Endodermal cell (in vitro differentiated cells): ENCODE results near the gene DQX1. TPM values are rescaled to one million over a fixed set of nuclear protein-coding genes. Genes with fewer than 3 reads are reported as not detected.

ENCODE experiments used
- DNase-seq: peaks from one replicate; pipeline ENCODE4 v3.0.0-alpha.2; 2017
- H3K27ac ChIP-seq: 2 replicates; pipeline ENCODE4 v1.5.1; 2013; ENCODE audit warnings: mild to moderate bottlenecking, low read depth, low read length, moderate library complexity
- H3K27me3 ChIP-seq: 2 replicates; pipeline ENCODE4 v1.6.1; 2013; ENCODE audit warnings: mild to moderate bottlenecking, low read length, moderate library complexity; ENCODE audit not compliant: insufficient read depth, control insufficient read depth, poor library complexity, severe bottlenecking
- H3K36me3 ChIP-seq: 2 replicates; pipeline ENCODE4 v1.7.0; 2013; ENCODE audit warnings: mild to moderate bottlenecking, low read length, moderate library complexity; ENCODE audit not compliant: control insufficient read depth, insufficient read depth
- H3K4me1 ChIP-seq: one replicate; pipeline ENCODE4 v1.7.0; 2013; ENCODE audit warnings: low read length; ENCODE audit not compliant: control insufficient read depth, insufficient read depth
- H3K4me3 ChIP-seq: 2 replicates; pipeline ENCODE4 v1.5.1; 2013; ENCODE audit warnings: mild to moderate bottlenecking, low read length, moderate library complexity
- H3K9ac ChIP-seq: 2 replicates; pipeline ENCODE4 v1.6.1; 2013; ENCODE audit warnings: mild to moderate bottlenecking, low read length, moderate library complexity; ENCODE audit not compliant: poor library complexity, severe bottlenecking; ENCODE audit errors: extremely low read depth
- H3K9me3 ChIP-seq: 2 replicates; pipeline ENCODE4 v1.6.1; 2013; ENCODE audit warnings: mild to moderate bottlenecking, low read length, moderate library complexity; ENCODE audit not compliant: control insufficient read depth
- H3K27ac Mint-ChIP-seq: 2 replicates; pipeline ENCODE4 v1.8.0; 2020; ENCODE audit warnings: mixed read lengths
- H3K27me3 Mint-ChIP-seq: 2 replicates; pipeline ENCODE4 v1.8.0; 2021; ENCODE audit warnings: mild to moderate bottlenecking, mixed read lengths; ENCODE audit not compliant: insufficient read depth
- H3K36me3 Mint-ChIP-seq: 2 replicates; pipeline ENCODE4 v1.8.0; 2020; ENCODE audit warnings: low read depth, mixed read lengths
- H3K4me1 Mint-ChIP-seq: 2 replicates; pipeline ENCODE4 v1.8.0; 2020; ENCODE audit warnings: mixed read lengths
- H3K4me3 Mint-ChIP-seq: 2 replicates; pipeline ENCODE4 v1.8.0; 2020; ENCODE audit warnings: mild to moderate bottlenecking, moderate library complexity, mixed read lengths
- H3K9me3 Mint-ChIP-seq: 2 replicates; pipeline ENCODE4 v1.8.0; 2020; ENCODE audit warnings: mild to moderate bottlenecking, mixed read lengths
- CTCF ChIP-seq: fragments of 200-600 bp; sonication (generic); conservative IDR thresholded peaks from 2 replicates; pipeline ENCODE4 v1.5.0; 2021; ENCODE audit warnings: antibody characterized with exemption, mild to moderate bottlenecking
- WGBS, 2 experiments: methylation state at CpG; one replicate each; pipeline versions ENCODE4 v1.1.5 to v1.1.7; 2013; ENCODE audit warnings: missing lambda C conversion rate in 2 of 2, mixed read lengths in 1 of 2; ENCODE audit not compliant: insufficient coverage in 1 of 2, insufficient read length in 1 of 2; 5-methylcytosine and 5-hydroxymethylcytosine counted together
- total RNA-seq, 2 donors: library from RNA; stranded (reverse); fragmentation: NEBNext Ultra II Directional in 1 of 2; extraction: Animal tissue kit (Norgen Biotek cat#: 25700) in 1 of 2; gene quantifications; 2 replicates in 1 of 2; 3 replicates in 1 of 2; pipeline ENCODE4 v1.2.1, GENCODE V29; 2021

DQX1 gene
- total RNA-seq, 2 donors from 2014 or later = 0.93 to 1.1 TPM

- no peak overlapping the region for H3K4me3 Mint-ChIP-seq
- peaks cover 7% of the 10 kb centered on the region for H3K4me1 Mint-ChIP-seq
- Histone ChIP-seq H3K4me3 (no peak overlapping the region), H3K36me3 (peaks cover 29% of the 10 kb centered on the region), H3K27me3 (peaks cover 31% of the 10 kb centered on the region), H3K27ac (no peak overlapping the region), H3K9me3 (no peaks in the 10 kb centered on the region), H3K9ac (no peak overlapping the region), H3K4me1 (no peaks in the 10 kb centered on the region)
- no peak overlapping the region for H3K27ac Mint-ChIP-seq
- TF ChIP-seq CTCF = no peak
- H3K27me3 Mint-ChIP-seq = peaks cover 37% of the 10 kb centered on the region
- 90 to 100% methylated on average over 2 to 3 of the region's 3 CpGs for WGBS, 2 experiments
- no peaks in the 10 kb centered on the region for H3K9me3 Mint-ChIP-seq
- no peak for DNase-seq
- H3K36me3 Mint-ChIP-seq = peaks cover 35% of the 10 kb centered on the region
Observed at GRCh38 chr2:74493546-74493945, 32.5 kb downstream of the DQX1 start.

- no peaks in the 10 kb centered on the region for H3K9me3 ChIP-seq
- H3K4me3 ChIP-seq = no peak overlapping the region
- H3K36me3 ChIP-seq = peaks cover 30% of the 10 kb centered on the region
- WGBS, 2 experiments = 90 to 91% methylated on average over 10 to 12 of the region's 12 CpGs
- no peak overlapping the region for H3K27ac ChIP-seq
- Mint-ChIP-seq H3K27ac (no peak overlapping the region), H3K9me3 (no peaks in the 10 kb centered on the region), H3K4me1 (no peaks in the 10 kb centered on the region), H3K36me3 (peaks cover 37% of the 10 kb centered on the region), H3K4me3 (no peak overlapping the region), H3K27me3 (peaks cover 20% of the 10 kb centered on the region)
- DNase-seq = no peak
- peaks cover 14% of the 10 kb centered on the region for H3K27me3 ChIP-seq
- TF ChIP-seq CTCF = no peak
- no peaks in the 10 kb centered on the region for H3K4me1 ChIP-seq
- H3K9ac ChIP-seq = no peak overlapping the region
Observed at GRCh38 chr2:74491648-74492544, 34.1 kb downstream of the DQX1 start.

- peaks cover 49% of the 10 kb centered on the region for H3K36me3 Mint-ChIP-seq
- Histone ChIP-seq H3K9ac (no peak overlapping the region), H3K4me3 (no peak overlapping the region), H3K27ac (no peak overlapping the region), H3K9me3 (no peaks in the 10 kb centered on the region), H3K4me1 (no peaks in the 10 kb centered on the region), H3K36me3 (peaks cover 34% of the 10 kb centered on the region), H3K27me3 (no peaks in the 10 kb centered on the region)
- H3K27me3 Mint-ChIP-seq = peaks cover under 1% of the 10 kb centered on the region
- no peak overlapping the region for H3K27ac Mint-ChIP-seq
- no peak for DNase-seq
- no peak for TF ChIP-seq CTCF
- H3K9me3 Mint-ChIP-seq = no peaks in the 10 kb centered on the region
- no peak overlapping the region for H3K4me3 Mint-ChIP-seq
- H3K4me1 Mint-ChIP-seq = no peaks in the 10 kb centered on the region
- 93 to 94% methylated on average over 3 to 9 of the region's 9 CpGs for WGBS, 2 experiments
Observed at GRCh38 chr2:74489906-74490305, 36.1 kb downstream of the DQX1 start.
